Measurements from ENCODE around the gene CLCF1.

DNA sequence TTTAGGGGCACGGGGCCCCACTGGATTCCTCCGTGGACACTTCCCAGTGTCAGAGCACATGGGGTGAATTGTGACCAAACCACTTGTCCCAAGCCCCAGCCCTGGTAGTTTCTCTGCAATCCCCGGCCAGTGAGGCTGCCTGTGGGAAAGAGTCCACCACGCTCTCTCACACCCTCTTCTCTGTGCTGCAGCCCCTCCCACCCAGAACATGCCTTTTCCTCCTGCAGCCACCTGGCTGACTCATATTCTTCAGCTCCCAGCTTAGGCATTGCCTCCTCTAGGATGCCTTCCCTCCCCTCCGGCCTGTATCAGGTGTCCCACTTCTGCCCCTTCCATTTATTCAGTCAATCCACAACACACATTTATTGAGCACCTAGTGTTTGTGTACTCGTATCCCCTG, 49.5 kb upstream of the CLCF1 start:
- TF ChIP-seq, protein P1, sequence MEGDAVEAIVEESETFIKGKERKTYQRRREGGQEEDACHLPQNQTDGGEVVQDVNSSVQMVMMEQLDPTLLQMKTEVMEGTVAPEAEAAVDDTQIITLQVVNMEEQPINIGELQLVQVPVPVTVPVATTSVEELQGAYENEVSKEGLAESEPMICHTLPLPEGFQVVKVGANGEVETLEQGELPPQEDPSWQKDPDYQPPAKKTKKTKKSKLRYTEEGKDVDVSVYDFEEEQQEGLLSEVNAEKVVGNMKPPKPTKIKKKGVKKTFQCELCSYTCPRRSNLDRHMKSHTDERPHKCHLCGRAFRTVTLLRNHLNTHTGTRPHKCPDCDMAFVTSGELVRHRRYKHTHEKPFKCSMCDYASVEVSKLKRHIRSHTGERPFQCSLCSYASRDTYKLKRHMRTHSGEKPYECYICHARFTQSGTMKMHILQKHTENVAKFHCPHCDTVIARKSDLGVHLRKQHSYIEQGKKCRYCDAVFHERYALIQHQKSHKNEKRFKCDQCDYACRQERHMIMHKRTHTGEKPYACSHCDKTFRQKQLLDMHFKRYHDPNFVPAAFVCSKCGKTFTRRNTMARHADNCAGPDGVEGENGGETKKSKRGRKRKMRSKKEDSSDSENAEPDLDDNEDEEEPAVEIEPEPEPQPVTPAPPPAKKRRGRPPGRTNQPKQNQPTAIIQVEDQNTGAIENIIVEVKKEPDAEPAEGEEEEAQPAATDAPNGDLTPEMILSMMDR (optimal IDR thresholded peaks at IDR 0.05 in 1 of 3, IDR thresholded peaks at IDR 0.05 in 1 of 3, conservative IDR thresholded peaks at IDR 0.05 in 1 of 3; ENCODE audit: extremely low read depth in 1 of 3, insufficient read depth in 2 of 3, low read length in 3 of 3), result no peak
- no peak for TF ChIP-seq EZH2 (IDR thresholded peaks at IDR 0.05; ENCODE audit: low read length)

Data from keratinocyte (primary cell).